Muscle of leg (tissue), 11 donors: ENCODE measurements around the gene GALNT10. TPM values are rescaled to one million over a fixed set of nuclear protein-coding genes. Genes with fewer than 3 reads are reported as not detected.

Experiments
- DNase-seq: peaks from one replicate; pipeline ENCODE4 v3.0.0; 2013
- H3K27ac ChIP-seq: one replicate; pipeline ENCODE4 v1.5.1; 2013; ENCODE audit warnings: mild to moderate bottlenecking, low read length, control low read depth
- H3K27me3 ChIP-seq: one replicate; pipeline ENCODE4 v1.6.1; 2013; ENCODE audit warnings: low read length; ENCODE audit not compliant: control insufficient read depth, insufficient read depth
- H3K36me3 ChIP-seq: one replicate; pipeline ENCODE4 v1.6.1; 2013; ENCODE audit warnings: low read length; ENCODE audit not compliant: control insufficient read depth, insufficient read depth
- H3K4me1 ChIP-seq: one replicate; pipeline ENCODE4 v1.6.1; 2013; ENCODE audit warnings: low read length; ENCODE audit not compliant: control insufficient read depth, insufficient read depth
- H3K4me3 ChIP-seq: one replicate; pipeline ENCODE4 v1.5.1; 2013; ENCODE audit warnings: low read length, control low read depth
- H3K9me3 ChIP-seq: replicated peaks from 2 replicates; pipeline ENCODE4 v1.6.1; 2013; ENCODE audit warnings: low read depth, low read length; ENCODE audit not compliant: control insufficient read depth
- WGBS: methylation state at CpG from one replicate; pipeline ENCODE4 v1.1.5; 2013; ENCODE audit warnings: missing lambda C conversion rate; ENCODE audit not compliant: insufficient coverage; 5-methylcytosine and 5-hydroxymethylcytosine counted together
- polyA plus RNA-seq, 8 donors: library from polyadenylated mRNA; unstranded; fragments of 120-200 nt; gene quantifications; one replicate each; pipeline versions ENCODE4 v1.2.1 to v1.2.3, GENCODE V29; 2013; ENCODE audit warnings: inconsistent platforms in 1 of 8, low replicate concordance in 1 of 8; ENCODE audit not compliant: insufficient read length in 8 of 8, insufficient read depth in 1 of 8
- total RNA-seq: library from RNA; stranded (reverse); fragments of 120-200 nt; gene quantifications from one replicate; pipeline ENCODE4 v1.2.4, GENCODE V29; 2013

GALNT10 gene
- total and polyA plus RNA-seq, 9 donors: 16.6 to 27.8 (median 20.5) TPM

DNA sequence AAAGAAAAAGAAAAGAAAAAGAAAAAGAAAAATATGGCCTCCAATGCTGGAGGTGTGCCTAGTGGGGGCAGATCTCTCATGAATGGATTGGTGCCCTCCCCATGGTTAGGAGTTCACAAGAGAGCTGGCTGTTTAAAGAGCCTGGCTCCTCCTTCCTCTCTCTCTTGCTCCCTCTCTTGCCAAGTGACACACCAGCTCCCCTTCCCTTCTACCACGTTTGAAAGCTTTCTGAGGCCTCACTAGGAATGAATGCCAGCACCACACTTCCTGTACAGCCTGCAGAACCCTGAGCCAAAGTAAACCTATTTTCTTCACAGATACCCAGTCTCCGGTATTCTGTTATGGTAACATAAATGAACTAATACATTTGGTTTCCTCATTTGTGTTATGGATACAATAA is 14.4 kb upstream of the GALNT10 start:
- peaks cover 9% of the 10 kb centered on the region for H3K4me1 ChIP-seq
- no peaks in the 10 kb centered on the region for H3K27me3 ChIP-seq
- DNase-seq: peak; percentile 42
- no peaks in the 10 kb centered on the region for H3K9me3 ChIP-seq
- no peak overlapping the region for H3K27ac ChIP-seq
- WGBS: 0% methylated on average over 1 of the region's 2 CpGs
- no peaks in the 10 kb centered on the region for H3K36me3 ChIP-seq
- no peak overlapping the region for H3K4me3 ChIP-seq

GRCh38 chr5:154178661-154179060 is 11.9 kb upstream of the GALNT10 start:
- Histone ChIP-seq H3K27me3 (no peaks in the 10 kb centered on the region), H3K27ac (no peak overlapping the region), H3K36me3 (no peaks in the 10 kb centered on the region), H3K4me1 (peaks cover 3% of the 10 kb centered on the region), H3K4me3 (no peak overlapping the region), H3K9me3 (no peaks in the 10 kb centered on the region)
- DNase-seq: no peak
- 14% methylated on average over 1 of the region's 2 CpGs for WGBS

DNA sequence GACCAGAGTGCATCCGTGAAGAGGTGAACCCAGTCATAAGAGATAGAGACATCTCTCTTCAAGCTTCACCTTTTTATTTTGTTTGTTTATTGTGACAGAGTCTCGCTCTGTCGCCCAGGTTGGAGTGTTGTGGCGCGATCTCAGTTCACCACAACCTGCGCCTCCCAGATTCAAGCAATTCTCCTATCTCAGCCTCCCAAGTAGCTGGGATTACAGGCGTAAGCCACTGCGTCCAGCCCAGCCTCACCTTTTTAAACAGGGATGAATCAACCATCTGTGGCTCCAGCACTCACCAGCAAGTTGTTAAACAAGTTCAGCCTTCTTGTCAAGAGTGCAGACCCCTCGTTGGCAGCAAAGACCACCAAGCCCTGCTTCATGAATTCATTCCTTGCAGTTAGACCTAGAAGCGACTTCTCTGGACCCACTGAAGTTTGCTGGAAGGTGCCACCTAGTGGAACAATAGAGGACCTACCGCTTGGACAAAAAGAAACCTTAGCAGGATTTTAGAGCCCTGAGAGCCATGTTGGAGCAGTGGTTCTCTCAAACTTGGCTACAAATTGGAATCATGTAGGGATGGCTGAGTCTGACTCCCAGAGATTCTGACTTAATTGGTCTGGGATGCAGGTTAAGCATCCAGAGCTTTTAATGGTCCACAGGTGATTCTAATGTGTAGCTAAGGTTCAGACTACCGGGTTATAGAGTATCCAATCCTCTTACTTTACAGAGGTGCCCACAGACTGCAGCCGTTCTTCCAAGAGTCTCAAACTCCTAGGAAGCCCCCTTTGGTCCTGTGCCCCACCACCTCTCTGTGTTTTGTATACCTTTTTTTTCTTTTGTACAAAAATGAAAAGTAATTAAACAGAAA is 10.5 kb upstream of the GALNT10 start:
- Histone ChIP-seq H3K9me3 (no peaks in the 10 kb centered on the region), H3K27ac (no peak overlapping the region), H3K4me1 (peaks cover 3% of the 10 kb centered on the region), H3K4me3 (no peak overlapping the region), H3K36me3 (no peaks in the 10 kb centered on the region), H3K27me3 (no peaks in the 10 kb centered on the region)
- peak; percentile 85 for DNase-seq
- WGBS: 58% methylated on average over 10 of the region's 13 CpGs

- DNase-seq: no peak
- Histone ChIP-seq H3K27ac (no peak overlapping the region), H3K4me1 (peaks cover 1% of the 10 kb centered on the region), H3K4me3 (no peak overlapping the region), H3K36me3 (peaks cover 3% of the 10 kb centered on the region), H3K27me3 (no peaks in the 10 kb centered on the region), H3K9me3 (no peaks in the 10 kb centered on the region)
- WGBS: 100% methylated on average over 1 of the region's 1 CpG
Measured at GRCh38 chr5:154181161-154181560, 9.4 kb upstream of the GALNT10 start.

GRCh38 chr5:154189256-154189818 is 1.2 kb upstream of the GALNT10 start:
- DNase-seq: no peak
- 4% methylated on average over 25 of the region's 25 CpGs for whole genome bisulfite sequencing
- Histone ChIP-seq H3K36me3 (peaks cover 3% of the 10 kb centered on the region), H3K9me3 (no peaks in the 10 kb centered on the region), H3K27me3 (peaks cover 5% of the 10 kb centered on the region), H3K4me3 (peak overlapping the region; percentile 96), H3K4me1 (peaks cover 33% of the 10 kb centered on the region), H3K27ac (no peak overlapping the region)

- peak overlapping the region; percentile 57 for H3K27ac ChIP-seq
- H3K4me1 ChIP-seq: peaks cover 36% of the 10 kb centered on the region
- peaks cover 5% of the 10 kb centered on the region for H3K27me3 ChIP-seq
- peak overlapping the region; percentile 96 for H3K4me3 ChIP-seq
- peaks cover 3% of the 10 kb centered on the region for H3K36me3 ChIP-seq
- under 1% methylated on average over 63 of the region's 67 CpGs for WGBS
- H3K9me3 ChIP-seq: no peaks in the 10 kb centered on the region
- DNase-seq: peak; percentile 90
Measured at GRCh38 chr5:154189819-154190594, 526 bp upstream of the GALNT10 start.

DNA sequence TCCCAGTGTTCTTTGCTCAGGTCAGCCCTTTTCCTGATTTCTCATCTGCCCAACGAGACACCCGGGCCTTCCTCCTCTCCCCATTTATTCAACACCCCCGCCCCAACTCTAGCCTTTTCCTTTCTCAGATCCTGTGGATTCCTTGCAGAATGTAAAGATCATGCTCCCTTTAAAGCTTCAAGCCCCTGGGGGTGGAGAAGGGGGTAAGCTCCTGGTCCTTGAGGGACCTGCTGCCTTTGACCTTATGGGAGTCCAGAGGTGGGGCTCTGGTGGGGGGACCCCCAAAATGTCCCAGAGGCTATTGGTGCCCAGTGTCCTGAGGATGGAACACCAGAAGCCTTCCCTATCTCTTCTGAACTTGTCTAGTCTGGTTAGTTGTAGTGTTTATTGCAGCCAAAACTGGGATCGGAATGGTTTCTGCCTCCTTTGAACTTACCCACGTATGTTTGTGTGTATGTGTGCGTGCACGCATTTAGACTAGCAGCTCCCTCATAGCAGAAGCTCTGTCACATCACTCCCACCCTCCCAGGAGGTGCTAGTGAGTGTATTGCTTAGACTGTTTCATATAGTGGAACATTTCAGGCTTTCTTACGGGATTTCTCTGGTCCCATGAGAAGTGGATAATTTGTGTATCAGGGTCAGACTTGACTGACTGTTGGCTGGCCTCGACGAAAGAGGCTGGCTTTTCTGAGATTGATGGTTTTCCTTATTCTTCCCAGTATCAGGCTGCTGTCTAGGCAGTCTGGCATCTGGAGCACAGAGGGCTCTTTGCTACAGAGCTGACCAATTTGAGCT is 1.1 kb downstream of the GALNT10 start:
- no CpG with 5 or more reads among the region's 10 CpGs for WGBS
- no peak overlapping the region for H3K27ac ChIP-seq
- peak overlapping the region; percentile 57 for H3K4me3 ChIP-seq
- H3K36me3 ChIP-seq: no peaks in the 10 kb centered on the region
- H3K4me1 ChIP-seq: peaks cover 37% of the 10 kb centered on the region
- DNase-seq: peak; percentile 66
- no peaks in the 10 kb centered on the region for H3K9me3 ChIP-seq
- H3K27me3 ChIP-seq: peaks cover 5% of the 10 kb centered on the region

DNA sequence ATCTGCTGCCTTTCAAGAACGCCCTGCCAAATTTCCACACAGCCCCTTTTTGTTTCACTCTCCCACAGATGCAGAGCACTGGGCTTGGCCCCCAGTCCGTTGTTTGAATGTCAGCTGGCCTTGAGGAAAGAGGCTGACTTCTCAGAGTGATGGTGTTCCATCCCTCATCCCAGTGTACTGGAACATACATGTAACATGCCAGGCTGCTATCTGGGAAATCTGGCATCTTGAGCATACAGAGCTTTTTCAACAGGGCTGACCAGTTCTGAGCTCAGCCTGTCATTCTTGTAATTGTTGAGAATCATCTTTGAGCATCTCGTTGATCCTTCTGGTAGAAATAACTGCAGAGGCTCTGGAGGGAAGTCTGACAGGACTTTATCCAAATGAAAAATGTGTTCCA is 2.8 kb downstream of the GALNT10 start:
- H3K27ac ChIP-seq: peak overlapping the region; percentile 43
- peak; percentile 88 for DNase-seq
- WGBS: 18% methylated on average over 2 of the region's 3 CpGs
- H3K36me3 ChIP-seq: peaks cover under 1% of the 10 kb centered on the region
- no peak overlapping the region for H3K4me3 ChIP-seq
- H3K9me3 ChIP-seq: no peaks in the 10 kb centered on the region
- H3K4me1 ChIP-seq: peaks cover 43% of the 10 kb centered on the region
- H3K27me3 ChIP-seq: peaks cover 5% of the 10 kb centered on the region

- no peak overlapping the region for H3K4me3 ChIP-seq
- peaks cover 43% of the 10 kb centered on the region for H3K4me1 ChIP-seq
- H3K27ac ChIP-seq: peak overlapping the region; percentile 43
- DNase-seq: peak; percentile 63
- H3K27me3 ChIP-seq: peaks cover 5% of the 10 kb centered on the region
- WGBS: no CpG with 5 or more reads among the region's 1 CpG
- H3K36me3 ChIP-seq: peaks cover 5% of the 10 kb centered on the region
- H3K9me3 ChIP-seq: no peaks in the 10 kb centered on the region
Measured at GRCh38 chr5:154193701-154194121, 3.2 kb downstream of the GALNT10 start.
